Mucosa of stomach (tissue), 1 donor: ENCODE results near the gene CST9.
"Not testable (repeated sequence)": the region's sequence is repeated elsewhere in the genome, so short reads cannot be mapped to it uniquely, and the experiment has no call there.

ENCODE experiments used
- H3K27me3 ChIP-seq: one replicate; pipeline ENCODE4 v1.7.0; 2013; ENCODE audit warnings: mild to moderate bottlenecking, low read length; ENCODE audit not compliant: control insufficient read depth, insufficient read depth
- H3K36me3 ChIP-seq: one replicate; pipeline ENCODE4 v1.7.0; 2013; ENCODE audit warnings: low read length; ENCODE audit not compliant: control insufficient read depth, insufficient read depth
- H3K4me1 ChIP-seq: one replicate; pipeline ENCODE4 v1.7.0; 2013; ENCODE audit warnings: mild to moderate bottlenecking, low read length; ENCODE audit not compliant: control insufficient read depth, insufficient read depth
- H3K4me3 ChIP-seq: one replicate; pipeline ENCODE4 v1.7.0; 2013; ENCODE audit warnings: low read length
- H3K9ac ChIP-seq: one replicate; pipeline ENCODE4 v1.7.0; 2013; ENCODE audit warnings: mild to moderate bottlenecking, low read length, moderate library complexity
- H3K9me3 ChIP-seq: one replicate; pipeline ENCODE4 v1.7.0; 2013; ENCODE audit warnings: mild to moderate bottlenecking, low read length, moderate library complexity; ENCODE audit not compliant: control insufficient read depth
- donor health status: Pancreatic carcinoma.

Gene CST9

GRCh38 chr20:23626040-23626620 is 20.4 kb upstream of the CST9 start:
- Histone ChIP-seq H3K9ac (no peak overlapping the region), H3K4me3 (no peak overlapping the region), H3K4me1 (peaks cover 42% of the 10 kb centered on the region), H3K27me3 (no peaks in the 10 kb centered on the region), H3K9me3 (no peaks in the 10 kb centered on the region), H3K36me3 (no peaks in the 10 kb centered on the region)

- Histone ChIP-seq H3K4me1 (peaks cover 46% of the 10 kb centered on the region), H3K4me3 (no peak overlapping the region), H3K36me3 (no peaks in the 10 kb centered on the region), H3K9me3 (no peaks in the 10 kb centered on the region), H3K9ac (no peak overlapping the region), H3K27me3 (no peaks in the 10 kb centered on the region)
These were observed 19.7 kb upstream of the CST9 start for GRCh38 chr20:23625236-23625964.

- H3K9ac ChIP-seq = no peak overlapping the region
- H3K4me1 ChIP-seq = peaks cover 37% of the 10 kb centered on the region
- H3K4me3 ChIP-seq = no peak overlapping the region
- H3K9me3 ChIP-seq = no peaks in the 10 kb centered on the region
- H3K27me3 ChIP-seq = no peaks in the 10 kb centered on the region
- no peaks in the 10 kb centered on the region for H3K36me3 ChIP-seq
These were observed 18.6 kb upstream of the CST9 start for GRCh38 chr20:23624324-23624691.

- no peaks in the 10 kb centered on the region for H3K27me3 ChIP-seq
- H3K9me3 ChIP-seq = no peaks in the 10 kb centered on the region
- H3K4me3 ChIP-seq = no peak overlapping the region
- no peak overlapping the region for H3K9ac ChIP-seq
- peaks cover 34% of the 10 kb centered on the region for H3K4me1 ChIP-seq
- no peaks in the 10 kb centered on the region for H3K36me3 ChIP-seq
These were observed 18.1 kb upstream of the CST9 start for GRCh38 chr20:23623666-23624323.

GRCh38 chr20:23622839-23623343 is 17.2 kb upstream of the CST9 start:
- Histone ChIP-seq H3K4me3 (peak overlapping the region; percentile 15), H3K4me1 (peaks cover 31% of the 10 kb centered on the region), H3K36me3 (no peaks in the 10 kb centered on the region), H3K9ac (peak overlapping the region; percentile 6), H3K27me3 (no peaks in the 10 kb centered on the region), H3K9me3 (no peaks in the 10 kb centered on the region)

- Histone ChIP-seq H3K4me1 (peaks cover 31% of the 10 kb centered on the region), H3K9ac (peak overlapping the region; percentile 6), H3K4me3 (peak overlapping the region; percentile 15)
- not testable (repeated sequence) for H3K27me3 ChIP-seq, H3K9me3 ChIP-seq, H3K36me3 ChIP-seq
These were observed 16.7 kb upstream of the CST9 start for GRCh38 chr20:23622401-23622800.

GRCh38 chr20:23620670-23621386 is 15.1 kb upstream of the CST9 start:
- not testable (repeated sequence) for H3K36me3 ChIP-seq, H3K4me3 ChIP-seq, H3K27me3 ChIP-seq, H3K9ac ChIP-seq, H3K9me3 ChIP-seq
- H3K4me1 ChIP-seq = peaks cover 21% of the 10 kb centered on the region

- Histone ChIP-seq H3K4me1 (no peaks in the 10 kb centered on the region), H3K36me3 (no peaks in the 10 kb centered on the region), H3K9ac (no peak overlapping the region), H3K4me3 (no peak overlapping the region), H3K27me3 (peaks cover 3% of the 10 kb centered on the region), H3K9me3 (no peaks in the 10 kb centered on the region)
These were observed 8.4 kb upstream of the CST9 start for GRCh38 chr20:23614163-23614562.

- H3K9me3 ChIP-seq = no peaks in the 10 kb centered on the region
- H3K36me3 ChIP-seq = no peaks in the 10 kb centered on the region
These were observed 8.0 kb upstream of the CST9 start for GRCh38 chr20:23613676-23614075.

GRCh38 chr20:23612396-23612795 is 6.7 kb upstream of the CST9 start:
- Histone ChIP-seq H3K4me3 (no peak overlapping the region), H3K4me1 (no peaks in the 10 kb centered on the region), H3K9ac (no peak overlapping the region), H3K36me3 (no peaks in the 10 kb centered on the region), H3K9me3 (no peaks in the 10 kb centered on the region), H3K27me3 (peaks cover 3% of the 10 kb centered on the region)

More at GRCh38 chr20:23613676-23614075, 8.0 kb upstream of the CST9 start:
- H3K4me1 ChIP-seq = no peaks in the 10 kb centered on the region
- no peak overlapping the region for H3K4me3 ChIP-seq
- peaks cover 3% of the 10 kb centered on the region for H3K27me3 ChIP-seq
- no peak overlapping the region for H3K9ac ChIP-seq

- no peak overlapping the region for H3K4me3 ChIP-seq
- no peaks in the 10 kb centered on the region for H3K36me3 ChIP-seq
These were observed 3.9 kb upstream of the CST9 start for GRCh38 chr20:23609486-23610109.

More at GRCh38 chr20:23609486-23610109, 3.9 kb upstream of the CST9 start:
- Histone ChIP-seq H3K9ac (no peak overlapping the region), H3K9me3 (no peaks in the 10 kb centered on the region), H3K4me1 (no peaks in the 10 kb centered on the region), H3K27me3 (peaks cover 3% of the 10 kb centered on the region)
